Spleen (tissue), 7 donors: Measurements from ENCODE around the gene CD3D.

Experiments
- CTCF ChIP-seq, 11 experiments: fragments of 200-600 bp in 7 of 11; fragments of 450-650 bp in 4 of 11; sonication (generic) in 4 of 11; IDR thresholded peaks in 8 of 11; conservative IDR thresholded peaks in 3 of 11; 1 replicate in 7 of 11; 2 replicates in 4 of 11; pipeline versions ENCODE4 v1.4.0 to v1.8.0; 2016 to 2021; ENCODE audit warnings: antibody characterized with exemption in 11 of 11, inconsistent platforms in 4 of 11, mild to moderate bottlenecking in 1 of 11
- POLR2A ChIP-seq, 3 donors: fragments of 450-650 bp; IDR thresholded peaks; one replicate each; pipeline ENCODE4 v1.5.1; 2017; ENCODE audit warnings: antibody characterized with exemption in 3 of 3, mild to moderate bottlenecking in 1 of 3
- donor health status: DM: no; HTN: no; CAD: no; lungs with moderate emphysema.
- donor health status: DM: no; HTN: no; CAD: no.
- donor health status: DM: no; HTN: no; CAD: no.

GRCh38 chr11:118318124-118318523, 24.4 kb downstream of the CD3D start:
- TF ChIP-seq CTCF (IDR thresholded peaks at IDR 0.05 in 8 of 11, conservative IDR thresholded peaks at IDR 0.05 in 3 of 11) (no peak), POLR2A (IDR thresholded peaks at IDR 0.05) (no peak)
